Activated CD4-positive, alpha-beta T cell treated with anti-CD3 and anti-CD28 coated beads, Interleukin-2, amount 10 ng/mL, durations not matched to agents 24 days and 14 days (primary cell): ENCODE data around the gene AMPD1. TPM values are rescaled to one million over a fixed set of nuclear protein-coding genes. Genes with fewer than 3 reads are reported as not detected.

Source experiments
- DNase-seq: peaks from one replicate; pipeline ENCODE4 v3.0.0; 2022
- H3K27ac Mint-ChIP-seq: one replicate; pipeline ENCODE4 v1.8.0; 2022; ENCODE audit warnings: mild to moderate bottlenecking, mixed read lengths
- H3K27me3 Mint-ChIP-seq: one replicate; pipeline ENCODE4 v1.8.0; 2022; ENCODE audit warnings: mixed read lengths
- H3K36me3 Mint-ChIP-seq: one replicate; pipeline ENCODE4 v1.8.0; 2022; ENCODE audit warnings: low read depth, mild to moderate bottlenecking, mixed read lengths
- H3K4me1 Mint-ChIP-seq: one replicate; pipeline ENCODE4 v1.8.0; 2021; ENCODE audit warnings: mixed read lengths
- H3K4me3 Mint-ChIP-seq: one replicate; pipeline ENCODE4 v1.8.0; 2022; ENCODE audit warnings: mild to moderate bottlenecking, moderate library complexity, mixed read lengths
- H3K9me3 Mint-ChIP-seq: one replicate; pipeline ENCODE4 v1.8.0; 2021; ENCODE audit warnings: mixed read lengths
- intact Hi-C: fragments of 100-400 bp; cut with micrococcal nuclease; formaldehyde crosslinking; loops from one replicate; pipeline ENCODE4 v1.15.1; 2023
- total RNA-seq: library from RNA; stranded (reverse); gene quantifications from 2 replicates; pipeline ENCODE4 v1.2.3, GENCODE V29; 2022

The AMPD1 gene
- total RNA-seq, 1 donor from 2014 or later = not detected

DNA sequence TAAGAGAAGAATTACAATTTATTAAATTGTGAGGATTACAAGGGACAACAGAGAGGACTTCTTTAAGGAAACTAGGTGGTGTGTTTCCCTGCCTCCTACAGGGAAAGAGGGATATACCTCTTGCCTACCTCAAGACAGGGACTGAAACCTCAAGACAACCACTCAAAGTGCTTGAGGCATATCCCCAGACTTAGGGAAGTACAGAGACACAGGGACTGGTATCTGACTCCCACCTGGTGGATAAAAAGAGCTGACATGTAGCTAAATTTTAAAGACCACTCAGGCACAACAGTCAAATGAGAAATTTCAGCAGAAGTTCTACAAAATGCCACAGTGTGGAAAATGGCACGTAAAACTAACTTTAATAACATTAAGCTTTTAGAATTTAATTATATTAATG is 46.8 kb downstream of the AMPD1 start:
- intact Hi-C loops = no loop called here
- H3K36me3 Mint-ChIP-seq = no peaks in the 10 kb centered on the region

DNA sequence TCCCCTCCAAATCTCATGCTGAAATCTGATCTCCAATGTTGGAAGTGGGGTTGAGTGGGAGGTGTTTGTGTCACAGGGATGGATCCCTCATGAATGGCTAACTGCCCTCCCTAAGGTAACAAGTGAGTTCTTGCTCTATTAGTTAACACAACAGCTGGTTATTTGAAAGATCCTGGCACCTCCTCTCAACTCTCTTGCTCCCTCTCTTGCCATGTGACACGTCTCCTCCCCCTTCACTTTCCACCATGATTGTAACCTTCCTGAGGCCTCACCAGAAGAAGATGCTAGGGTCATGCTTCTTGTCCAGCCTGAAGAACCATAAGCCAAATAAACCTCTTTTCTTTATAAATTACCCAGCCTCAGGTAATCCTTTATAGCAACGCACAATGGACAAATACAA is 54.0 kb downstream of the AMPD1 start:
- Mint-ChIP-seq H3K4me3 (no peak overlapping the region), H3K27me3 (peaks cover 14% of the 10 kb centered on the region), H3K36me3 (no peaks in the 10 kb centered on the region)

More for the DNA sequence above, 46.8 kb downstream of the AMPD1 start:
- Mint-ChIP-seq H3K27ac (no peak overlapping the region), H3K4me1 (no peaks in the 10 kb centered on the region), H3K27me3 (peaks cover 4% of the 10 kb centered on the region), H3K4me3 (no peak overlapping the region), H3K9me3 (no peaks in the 10 kb centered on the region)
- DNase-seq = no peak

DNA sequence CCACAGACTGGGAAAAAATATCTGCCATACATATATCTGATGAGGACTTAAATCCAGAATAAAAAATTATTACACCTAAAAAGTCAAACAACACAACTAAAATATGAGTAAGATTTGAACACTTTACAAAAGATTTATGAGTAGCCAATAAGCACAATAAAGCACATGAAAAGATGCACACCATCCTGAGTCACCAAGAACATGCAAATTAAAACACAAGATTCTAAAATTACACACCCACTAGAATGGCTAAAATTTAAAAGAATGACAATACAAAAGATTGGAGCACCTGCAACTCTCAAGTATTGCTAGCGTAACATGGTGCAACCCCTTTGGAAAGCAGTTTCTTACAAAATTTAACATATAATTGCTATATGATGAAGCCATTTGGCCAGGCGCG is 56.4 kb downstream of the AMPD1 start:
- intact Hi-C loops = no loop called here
- DNase-seq = no peak
- Mint-ChIP-seq H3K27me3 (peaks cover 16% of the 10 kb centered on the region), H3K36me3 (no peaks in the 10 kb centered on the region), H3K4me1 (no peaks in the 10 kb centered on the region), H3K4me3 (no peak overlapping the region), H3K9me3 (no peaks in the 10 kb centered on the region), H3K27ac (no peak overlapping the region)

More for the DNA sequence above, 54.0 kb downstream of the AMPD1 start:
- H3K9me3 Mint-ChIP-seq = no peaks in the 10 kb centered on the region
- DNase-seq = no peak
- no peak overlapping the region for H3K27ac Mint-ChIP-seq
- intact Hi-C loops = no loop called here
- no peaks in the 10 kb centered on the region for H3K4me1 Mint-ChIP-seq

DNA sequence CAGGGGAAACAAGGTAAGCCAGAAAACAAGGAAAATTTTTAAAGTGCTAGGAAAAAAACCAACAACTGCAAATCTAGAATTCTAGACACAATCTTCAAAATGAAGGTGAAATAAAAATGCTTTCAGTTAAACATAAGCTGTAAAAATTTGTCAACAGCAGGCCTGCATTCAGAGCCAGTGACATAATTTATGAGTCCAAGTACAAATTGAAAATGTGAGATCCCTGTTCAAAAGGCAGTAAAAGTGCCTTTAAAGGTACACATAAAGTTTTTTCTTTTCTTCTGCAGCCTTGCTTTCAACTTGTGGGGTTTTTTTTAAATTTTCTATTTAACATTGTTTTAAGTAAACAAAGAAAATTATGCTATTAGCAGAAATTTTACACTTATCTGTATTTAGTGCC is 62.9 kb downstream of the AMPD1 start:
- no peak overlapping the region for H3K4me3 Mint-ChIP-seq
- no peaks in the 10 kb centered on the region for H3K4me1 Mint-ChIP-seq
- no peak for DNase-seq
- H3K27ac Mint-ChIP-seq = no peak overlapping the region
- H3K9me3 Mint-ChIP-seq = no peaks in the 10 kb centered on the region
- H3K36me3 Mint-ChIP-seq = no peaks in the 10 kb centered on the region
- peaks cover 9% of the 10 kb centered on the region for H3K27me3 Mint-ChIP-seq
- intact Hi-C loops = no loop called here

DNA sequence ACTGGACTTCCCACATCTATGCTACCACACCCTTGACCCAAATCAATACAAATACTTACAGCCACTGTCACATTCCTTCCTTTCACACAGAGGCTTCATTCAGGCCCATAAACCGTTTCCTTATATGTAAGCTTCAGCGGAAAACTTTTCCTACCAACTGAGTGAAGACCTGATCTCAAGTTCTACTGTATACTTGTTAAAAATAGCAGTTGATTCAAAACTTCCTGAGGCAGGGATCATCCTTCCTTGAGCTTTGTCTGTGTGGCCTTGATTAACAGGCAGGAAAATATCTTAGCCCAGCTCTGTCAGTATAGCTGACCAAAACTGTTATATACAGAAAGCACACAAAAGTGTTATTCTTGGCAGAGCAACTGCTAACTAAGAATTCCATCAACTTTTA is 68.2 kb downstream of the AMPD1 start:
- no peaks in the 10 kb centered on the region for H3K4me1 Mint-ChIP-seq
- H3K4me3 Mint-ChIP-seq = no peak overlapping the region
- H3K27me3 Mint-ChIP-seq = peaks cover 4% of the 10 kb centered on the region
- no peak overlapping the region for H3K27ac Mint-ChIP-seq
- H3K9me3 Mint-ChIP-seq = no peaks in the 10 kb centered on the region
- intact Hi-C loops = no loop called here
- no peaks in the 10 kb centered on the region for H3K36me3 Mint-ChIP-seq
- DNase-seq = no peak

DNA sequence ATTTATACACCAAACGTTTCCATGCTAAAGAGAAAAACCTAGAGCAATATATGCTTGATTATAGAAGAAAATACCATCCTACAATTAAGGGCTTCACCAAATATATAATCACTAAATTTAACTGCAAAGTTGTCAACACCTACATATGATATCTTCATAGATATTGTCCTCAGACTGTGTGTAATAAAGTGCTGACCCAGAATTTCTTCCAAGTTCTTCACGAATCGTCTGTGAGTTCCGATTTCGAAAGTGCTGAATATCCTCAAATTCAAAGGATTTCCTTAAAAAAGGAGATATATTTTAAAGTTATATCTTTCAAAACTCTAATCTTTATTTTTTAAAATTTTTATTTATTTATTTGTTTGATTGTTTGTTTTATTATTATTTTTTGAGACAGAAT is 72.0 kb downstream of the AMPD1 start:
- intact Hi-C loops = no loop called here
- Mint-ChIP-seq H3K27me3 (peaks cover 11% of the 10 kb centered on the region), H3K9me3 (no peaks in the 10 kb centered on the region), H3K4me1 (no peaks in the 10 kb centered on the region), H3K27ac (no peak overlapping the region), H3K36me3 (no peaks in the 10 kb centered on the region), H3K4me3 (no peak overlapping the region)
- no peak for DNase-seq

Other genes with a start within 250 kb of the AMPD1 start
- gene TRIM33, start 184.3 kb downstream of the AMPD1 start, total RNA-seq = 37.7 and 39.7 TPM in 2 replicates
- gene BCAS2, start 113.9 kb downstream of the AMPD1 start, total RNA-seq = 63.5 and 64.0 TPM in 2 replicates
- 0.12 and 0.21 TPM in 2 replicates for gene DENND2C, start 25.5 kb downstream of the AMPD1 start, total RNA-seq
- gene NRAS, start 21.2 kb upstream of the AMPD1 start, total RNA-seq = 60.7 and 61.4 TPM in 2 replicates
- gene CSDE1, start 62.4 kb upstream of the AMPD1 start, total RNA-seq = 418 and 419 TPM in 2 replicates
- gene SIKE1, start 85.1 kb upstream of the AMPD1 start, total RNA-seq = 64.4 and 65.8 TPM in 2 replicates
- gene SYCP1, start 159.3 kb upstream of the AMPD1 start, total RNA-seq = not detected in 2 replicates